RWPE2 (cell line): ENCODE results near the gene EFNA2.
A peak's percentile ranks its signal among the peaks of the same experiment; 100 is the strongest.

ENCODE experiments used
- ATAC-seq: fragments of 200-7000 bp; cut with Tn5 transposase; 3 replicates; pipeline ENCODE4 v1.9.1; 2021; ENCODE audit warnings: low read depth
- DNase-seq: peaks from one replicate; pipeline ENCODE4 v3.0.0-alpha.2; 2020; ENCODE audit warnings: low spot score
- H3K27ac ChIP-seq: fragments of 450-650 bp; 2 replicates; pipeline ENCODE4 v1.5.1; 2017; ENCODE audit warnings: mild to moderate bottlenecking; ENCODE audit not compliant: poor library complexity, severe bottlenecking
- H3K27me3 ChIP-seq: fragments of 250-450 bp; sonication (Bioruptor Pico); 2 replicates; pipeline ENCODE4 v1.5.1; 2021; ENCODE audit warnings: mild to moderate bottlenecking, moderate library complexity; ENCODE audit not compliant: insufficient read depth, poor library complexity, severe bottlenecking
- H3K36me3 ChIP-seq: fragments of 250-450 bp; sonication (Bioruptor Pico); 2 replicates; pipeline ENCODE4 v1.5.1; 2020; ENCODE audit warnings: low read depth, mild to moderate bottlenecking, moderate library complexity
- H3K4me1 ChIP-seq: fragments of 250-450 bp; sonication (Bioruptor Pico); 2 replicates; pipeline ENCODE4 v1.5.1; 2021; ENCODE audit warnings: mild to moderate bottlenecking, moderate library complexity; ENCODE audit not compliant: insufficient read depth, poor library complexity, severe bottlenecking
- H3K4me3 ChIP-seq: fragments of 250-450 bp; sonication (Bioruptor Pico); 2 replicates; pipeline ENCODE4 v1.5.1; 2021; ENCODE audit warnings: mild to moderate bottlenecking, moderate library complexity; ENCODE audit not compliant: severe bottlenecking
- H3K9me3 ChIP-seq: fragments of 250-450 bp; sonication (Bioruptor Pico); 2 replicates; pipeline ENCODE4 v1.5.1; 2021; ENCODE audit warnings: mild to moderate bottlenecking, moderate library complexity; ENCODE audit not compliant: severe bottlenecking
- TF ChIP-seq, protein P1 (sequence below): fragments of 450-650 bp; IDR thresholded peaks from one replicate; pipeline ENCODE4 v1.5.1; 2017; ENCODE audit warnings: mild to moderate bottlenecking, moderate library complexity; ENCODE audit not compliant: poor library complexity, severe bottlenecking

EFNA2 gene

DNA sequence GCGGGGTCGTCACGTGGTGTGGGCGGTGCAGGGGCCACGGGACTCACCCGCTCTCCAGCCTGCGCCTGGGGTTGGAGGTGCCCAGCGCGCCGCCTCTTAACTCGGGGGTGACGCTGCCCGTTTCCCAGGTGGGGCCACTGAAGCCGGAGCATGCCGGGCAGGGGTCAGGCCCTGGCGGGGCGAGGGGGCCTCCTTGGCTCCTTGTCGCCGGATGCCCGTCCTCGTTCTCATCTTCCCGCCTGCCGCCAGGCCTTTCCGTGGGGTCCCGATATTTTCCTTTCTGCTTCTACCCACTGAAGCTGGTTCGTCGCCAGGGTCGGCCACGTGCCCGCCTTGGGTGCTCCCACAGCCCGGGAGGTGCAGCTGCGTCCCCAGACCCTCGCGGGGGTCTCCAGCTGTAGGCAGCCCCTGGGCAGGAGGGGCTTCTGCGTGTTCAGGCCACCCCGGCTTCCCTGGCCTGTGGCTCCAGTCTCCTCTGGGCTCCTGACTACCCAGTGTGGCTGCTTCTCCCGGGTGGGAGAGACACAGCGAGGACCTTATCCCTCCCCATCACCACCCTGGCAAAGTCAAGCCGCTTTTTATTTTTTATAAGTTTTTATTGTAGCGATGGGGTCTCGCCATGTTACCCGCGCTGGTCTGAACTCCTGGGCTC, 9.6 kb upstream of the EFNA2 start:
- peaks cover 4% of the 10 kb centered on the region for H3K4me1 ChIP-seq
- ATAC-seq (no peak), DNase-seq (no peak)
- H3K27me3 ChIP-seq, result no peaks in the 10 kb centered on the region
- peak overlapping the region; percentile 58 for H3K4me3 ChIP-seq
- H3K36me3 ChIP-seq, result peaks cover 45% of the 10 kb centered on the region
- H3K27ac ChIP-seq, result peak overlapping the region; percentile 86
- TF ChIP-seq, protein P1, sequence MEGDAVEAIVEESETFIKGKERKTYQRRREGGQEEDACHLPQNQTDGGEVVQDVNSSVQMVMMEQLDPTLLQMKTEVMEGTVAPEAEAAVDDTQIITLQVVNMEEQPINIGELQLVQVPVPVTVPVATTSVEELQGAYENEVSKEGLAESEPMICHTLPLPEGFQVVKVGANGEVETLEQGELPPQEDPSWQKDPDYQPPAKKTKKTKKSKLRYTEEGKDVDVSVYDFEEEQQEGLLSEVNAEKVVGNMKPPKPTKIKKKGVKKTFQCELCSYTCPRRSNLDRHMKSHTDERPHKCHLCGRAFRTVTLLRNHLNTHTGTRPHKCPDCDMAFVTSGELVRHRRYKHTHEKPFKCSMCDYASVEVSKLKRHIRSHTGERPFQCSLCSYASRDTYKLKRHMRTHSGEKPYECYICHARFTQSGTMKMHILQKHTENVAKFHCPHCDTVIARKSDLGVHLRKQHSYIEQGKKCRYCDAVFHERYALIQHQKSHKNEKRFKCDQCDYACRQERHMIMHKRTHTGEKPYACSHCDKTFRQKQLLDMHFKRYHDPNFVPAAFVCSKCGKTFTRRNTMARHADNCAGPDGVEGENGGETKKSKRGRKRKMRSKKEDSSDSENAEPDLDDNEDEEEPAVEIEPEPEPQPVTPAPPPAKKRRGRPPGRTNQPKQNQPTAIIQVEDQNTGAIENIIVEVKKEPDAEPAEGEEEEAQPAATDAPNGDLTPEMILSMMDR, result no peak
- no peaks in the 10 kb centered on the region for H3K9me3 ChIP-seq

DNA sequence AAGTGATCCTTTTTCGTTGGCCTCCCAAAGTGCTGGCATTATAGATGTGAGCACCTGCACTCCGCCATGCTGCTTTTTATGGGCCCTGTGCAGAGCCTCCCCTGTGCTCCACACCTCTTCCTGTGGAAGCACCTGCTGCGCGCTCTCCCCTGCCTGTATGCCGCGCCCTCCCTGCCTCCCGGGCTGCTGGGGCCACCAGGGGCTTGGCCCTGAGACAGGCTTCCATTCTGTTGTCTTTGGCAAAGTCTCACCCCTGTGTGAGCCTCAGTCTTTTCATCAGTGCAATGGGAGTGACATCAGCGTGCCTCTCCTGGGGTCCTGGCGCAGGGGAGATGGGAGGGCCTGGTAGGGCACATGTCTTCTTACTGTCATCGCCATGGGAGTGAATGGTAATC, 9.0 kb upstream of the EFNA2 start:
- no peaks in the 10 kb centered on the region for H3K9me3 ChIP-seq
- DNase-seq, result no peak
- TF ChIP-seq, protein P1, result no peak
- H3K4me1 ChIP-seq, result peaks cover 4% of the 10 kb centered on the region
- H3K4me3 ChIP-seq, result peak overlapping the region; percentile 58
- H3K27ac ChIP-seq, result peak overlapping the region; percentile 86
- ATAC-seq, result no peak
- no peaks in the 10 kb centered on the region for H3K27me3 ChIP-seq
- peaks cover 40% of the 10 kb centered on the region for H3K36me3 ChIP-seq

DNA sequence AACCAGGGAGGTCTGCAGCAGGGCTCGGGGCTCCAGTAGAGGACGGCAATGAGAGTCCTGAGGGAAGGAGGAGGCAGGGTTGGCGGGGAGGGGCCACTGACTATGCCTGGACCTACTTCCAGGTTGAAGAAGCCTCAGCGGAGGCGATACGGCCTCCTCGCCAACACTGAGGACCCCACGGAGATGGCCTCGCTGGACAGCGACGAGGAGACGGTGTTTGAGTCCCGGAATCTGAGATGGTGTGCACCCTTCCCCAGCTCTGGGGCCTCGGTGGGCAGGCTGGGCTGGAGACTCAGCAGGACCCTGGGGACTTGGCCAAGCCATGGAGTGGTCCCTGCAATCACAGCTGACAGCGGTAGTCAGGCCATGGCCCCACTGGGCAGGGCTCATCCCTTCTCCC, 8.6 kb upstream of the EFNA2 start:
- Histone ChIP-seq H3K4me3 (no peak overlapping the region), H3K4me1 (peaks cover 4% of the 10 kb centered on the region), H3K36me3 (peaks cover 36% of the 10 kb centered on the region), H3K9me3 (no peaks in the 10 kb centered on the region), H3K27ac (no peak overlapping the region), H3K27me3 (no peaks in the 10 kb centered on the region)
- ATAC-seq (no peak), DNase-seq (no peak)
- TF ChIP-seq, protein P1, result no peak

DNA sequence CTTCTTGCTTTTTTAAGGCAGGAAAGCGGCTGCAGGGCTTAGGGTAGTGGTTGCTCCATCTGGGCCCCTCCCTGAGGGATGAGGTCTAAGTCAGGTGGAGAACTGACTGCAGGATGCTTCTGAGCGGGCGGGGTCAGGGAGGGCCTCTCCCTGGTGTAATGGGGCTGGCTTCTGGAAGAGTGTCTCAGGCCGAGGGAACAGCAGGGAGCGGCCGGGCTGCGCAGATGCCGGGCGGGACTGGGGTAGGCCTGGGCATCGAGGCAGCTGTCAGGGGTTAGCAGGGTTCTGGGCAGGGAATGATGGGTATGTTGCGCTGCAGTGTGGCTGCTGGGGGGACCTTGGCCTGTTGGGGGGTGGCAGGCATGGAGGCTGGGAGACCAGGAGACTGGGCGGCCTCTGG, 7.6 kb upstream of the EFNA2 start:
- Histone ChIP-seq H3K4me1 (peaks cover 4% of the 10 kb centered on the region), H3K4me3 (no peak overlapping the region), H3K9me3 (no peaks in the 10 kb centered on the region), H3K36me3 (peaks cover 26% of the 10 kb centered on the region), H3K27me3 (no peaks in the 10 kb centered on the region), H3K27ac (no peak overlapping the region)
- no peak for DNase-seq
- TF ChIP-seq, protein P1, result no peak
- no peak for ATAC-seq
